WTC11 (cell line): ENCODE results near the gene ZNF493. TPM values are rescaled to one million over a fixed set of nuclear protein-coding genes. Genes with fewer than 3 reads are reported as not detected.

Source experiments
- ATAC-seq: fragments of 200-7000 bp; cut with Tn5 transposase; 2 replicates; pipeline ENCODE4 v1.10.0; 2021; ENCODE audit warnings: mild to moderate bottlenecking, moderate library complexity
- CTCF ChIA-PET: fragments of 300-600 bp; sonication (Branson Sonifier 250); formaldehyde crosslinking; loops from one replicate; lab custom pipeline; 2021; ENCODE audit warnings: antibody characterized with exemption; lab: Charles Lee
- POLR2A ChIA-PET: fragments of 350-600 bp; sonication (Branson Sonifier 250); formaldehyde crosslinking; loops from one replicate; lab custom pipeline; 2021; ENCODE audit warnings: antibody characterized with exemption; lab: Charles Lee
- DNase-seq: peaks from one replicate; pipeline ENCODE4 v3.0.0; 2021; ENCODE audit warnings: low spot score
- H3K27ac Mint-ChIP-seq: 2 replicates; pipeline ENCODE4 v1.8.0; 2021; ENCODE audit warnings: mixed read lengths
- H3K27me3 Mint-ChIP-seq: 2 replicates; pipeline ENCODE4 v1.8.0; 2021; ENCODE audit warnings: low read depth, mild to moderate bottlenecking, moderate library complexity, mixed read lengths
- H3K36me3 Mint-ChIP-seq: 2 replicates; pipeline ENCODE4 v1.8.0; 2021; ENCODE audit warnings: mixed read lengths
- H3K4me1 Mint-ChIP-seq: 2 replicates; pipeline ENCODE4 v1.8.0; 2022; ENCODE audit warnings: mixed read lengths
- H3K4me3 Mint-ChIP-seq: 2 replicates; pipeline ENCODE4 v1.8.0; 2021; ENCODE audit warnings: mild to moderate bottlenecking, moderate library complexity, mixed read lengths
- H3K9me3 Mint-ChIP-seq: 2 replicates; pipeline ENCODE4 v1.8.0; 2021; ENCODE audit warnings: mixed read lengths
- AFF4 ChIP-seq: sonication (generic); formaldehyde crosslinking; IDR thresholded peaks from 2 replicates; pipeline ENCODE4 v1.8.1; 2023; ENCODE audit warnings: mild to moderate bottlenecking, missing genetic modification reagents, borderline replicate concordance
- E2F5 ChIP-seq: sonication (generic); formaldehyde crosslinking; IDR thresholded peaks from 2 replicates; pipeline ENCODE4 v1.8.1; 2022; ENCODE audit warnings: mild to moderate bottlenecking, moderate library complexity, missing genetic modification reagents
- FOXP4 ChIP-seq: sonication (generic); formaldehyde crosslinking; IDR thresholded peaks from 2 replicates; pipeline ENCODE4 v1.8.0; 2022; ENCODE audit warnings: mild to moderate bottlenecking, missing genetic modification reagents
- JUN ChIP-seq: sonication (generic); formaldehyde crosslinking; IDR thresholded peaks from 2 replicates; pipeline ENCODE4 v1.8.0; 2023; ENCODE audit warnings: mild to moderate bottlenecking, missing genetic modification reagents
- NFYB ChIP-seq: sonication (generic); formaldehyde crosslinking; conservative IDR thresholded peaks from 2 replicates; pipeline ENCODE4 v1.8.0; 2022; ENCODE audit warnings: low read depth, missing genetic modification reagents
- NR3C1 ChIP-seq: sonication (generic); formaldehyde crosslinking; conservative IDR thresholded peaks from 2 replicates; pipeline ENCODE4 v1.8.1; 2023; ENCODE audit warnings: low read depth, mild to moderate bottlenecking, missing genetic modification reagents
- PRDM15 ChIP-seq: sonication (generic); formaldehyde crosslinking; IDR thresholded peaks from 2 replicates; pipeline ENCODE4 v1.8.0; 2022; ENCODE audit warnings: missing genetic modification reagents
- RELA ChIP-seq: sonication (generic); formaldehyde crosslinking; IDR thresholded peaks from 2 replicates; pipeline ENCODE4 v1.8.1; 2022; ENCODE audit warnings: missing genetic modification reagents, mild to moderate bottlenecking, borderline replicate concordance
- SMAD3 ChIP-seq: sonication (generic); formaldehyde crosslinking; IDR thresholded peaks from 2 replicates; pipeline ENCODE4 v1.8.0; 2022; ENCODE audit warnings: missing genetic modification reagents, mild to moderate bottlenecking, borderline replicate concordance
- SP1 ChIP-seq: sonication (generic); formaldehyde crosslinking; conservative IDR thresholded peaks from 2 replicates; pipeline ENCODE4 v1.8.1; 2022; ENCODE audit warnings: missing genetic modification reagents
- STAT6 ChIP-seq: sonication (generic); formaldehyde crosslinking; conservative IDR thresholded peaks from 2 replicates; pipeline ENCODE4 v1.8.1; 2023; ENCODE audit warnings: mild to moderate bottlenecking, low read depth, missing genetic modification reagents, moderate library complexity
- ZBTB21 ChIP-seq: sonication (generic); formaldehyde crosslinking; IDR thresholded peaks from 2 replicates; pipeline ENCODE4 v1.8.1; 2023; ENCODE audit warnings: mild to moderate bottlenecking, missing genetic modification reagents, borderline replicate concordance
- ZBTB43 ChIP-seq: sonication (generic); formaldehyde crosslinking; IDR thresholded peaks from 2 replicates; pipeline ENCODE4 v1.8.1; 2023; ENCODE audit warnings: mild to moderate bottlenecking, missing genetic modification reagents
- ZNF512 ChIP-seq: sonication (generic); formaldehyde crosslinking; IDR thresholded peaks from 2 replicates; pipeline ENCODE4 v1.8.1; 2022; ENCODE audit warnings: missing genetic modification reagents, borderline replicate concordance
- total RNA-seq: library from RNA; stranded (reverse); gene quantifications from 3 replicates; pipeline ENCODE4 v1.2.3, GENCODE V29; 2021

Gene ZNF493
- total RNA-seq, 1 experiment from 2014 or later: 22.2 TPM

GRCh38 chr19:21460686-21461085 is 63.8 kb downstream of the ZNF493 start:
- no peak for DNase-seq
- TF ChIP-seq JUN (no peak), SMAD3 (no peak), ZBTB43 (CRISPR knock-in tag) (no peak), RELA (CRISPR knock-in tag) (no peak), ZBTB21 (CRISPR knock-in tag) (no peak), NFYB (CRISPR knock-in tag) (no peak), E2F5 (CRISPR knock-in tag) (no peak), NR3C1 (CRISPR knock-in tag) (no peak), ZNF512 (CRISPR knock-in tag) (no peak), STAT6 (CRISPR knock-in tag) (no peak), AFF4 (CRISPR knock-in tag) (no peak)
- ATAC-seq: no peak
- no peak overlapping the region for H3K4me3 Mint-ChIP-seq
- POLR2A ChIA-PET: interaction anchor here (0.6 kb wide), 1 partner anchor 515 kb away, joined by 3 read pairs; no protein-coding TSS in a partner anchor
- H3K9me3 Mint-ChIP-seq: peaks cover 24% of the 10 kb centered on the region
- H3K27ac Mint-ChIP-seq: no peak overlapping the region
- peaks cover 9% of the 10 kb centered on the region; the same call in 1 of the 2 replicates for H3K4me1 Mint-ChIP-seq
- peaks cover 3% of the 10 kb centered on the region; the same call in 1 of the 2 replicates for H3K27me3 Mint-ChIP-seq
- peaks cover 45% of the 10 kb centered on the region for H3K36me3 Mint-ChIP-seq
- CTCF ChIA-PET: interaction anchor here (1.2 kb wide), 1 partner anchor 23 kb away, joined by 4 read pairs; no protein-coding TSS in a partner anchor

GRCh38 chr19:21462540-21462939 is 65.6 kb downstream of the ZNF493 start:
- H3K27ac Mint-ChIP-seq: no peak overlapping the region
- peaks cover 9% of the 10 kb centered on the region; the same call in 1 of the 2 replicates for H3K4me1 Mint-ChIP-seq
- peaks cover 28% of the 10 kb centered on the region for H3K36me3 Mint-ChIP-seq
- CTCF ChIA-PET: interaction anchor here (2.5 kb wide), 1 partner anchor 21 kb away, joined by 18 read pairs; no protein-coding TSS in a partner anchor
- H3K9me3 Mint-ChIP-seq: peaks cover 18% of the 10 kb centered on the region
- TF ChIP-seq FOXP4: no peak
- no peak for TF ChIP-seq NFYB (CRISPR knock-in tag)
- TF ChIP-seq PRDM15 (CRISPR knock-in tag): no peak
- no peak for TF ChIP-seq SP1 (CRISPR knock-in tag)
- peak overlapping the region; percentile 100 for H3K4me3 Mint-ChIP-seq
- DNase-seq (no peak), ATAC-seq (no peak)
- POLR2A ChIA-PET: interaction anchor here (1.8 to 1.9 kb wide), 2 partner anchors 43 to 104 kb away, joined by 7 to 10 read pairs; partner anchors contain the start of genes ZNF429 and ZNF738
- H3K27me3 Mint-ChIP-seq: peaks cover 8% of the 10 kb centered on the region
